ENCODE data around the gene HEATR1.

DNA sequence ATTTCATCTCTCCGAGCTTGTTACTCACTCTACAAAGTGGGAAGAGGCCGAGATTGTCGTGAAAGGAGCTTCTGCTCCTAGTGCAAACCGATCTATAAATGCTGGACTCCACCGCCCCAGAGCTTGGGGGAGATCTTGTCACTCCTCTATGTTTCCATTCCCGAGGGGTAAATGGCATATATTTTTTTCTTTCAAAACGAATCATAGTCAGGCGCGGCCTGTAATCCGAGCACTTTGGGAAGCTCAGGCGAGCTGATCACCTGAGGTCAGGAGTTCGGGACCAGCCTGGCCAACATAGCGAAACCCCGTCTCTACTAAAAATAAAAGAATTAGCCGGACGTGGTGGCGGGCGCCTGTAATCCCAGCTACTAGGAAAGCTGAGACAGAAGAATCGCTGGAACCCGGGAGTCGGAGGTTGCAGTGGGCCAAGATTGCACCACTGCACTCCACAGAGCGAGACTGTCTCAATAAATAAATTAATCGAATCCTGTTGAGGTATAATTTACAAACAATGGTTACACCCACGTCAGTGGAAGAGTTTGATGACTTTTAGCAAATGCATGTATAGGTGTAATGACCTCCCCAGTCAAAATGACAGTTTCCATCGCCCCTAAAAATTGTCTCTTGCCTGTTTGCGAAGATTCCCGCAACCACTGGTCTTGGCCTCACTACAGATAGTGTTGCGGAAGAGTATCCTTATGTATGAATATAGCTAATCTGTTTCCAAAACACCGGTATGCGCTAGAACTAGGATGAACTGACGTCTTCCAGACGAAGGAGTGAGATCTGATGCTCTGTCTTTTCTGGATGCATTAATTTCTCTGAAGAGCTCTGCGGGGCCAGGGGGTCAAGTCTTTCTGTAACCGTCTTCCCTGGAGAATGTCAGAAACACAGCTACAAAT, 840 bp upstream of the HEATR1 start:
- TF ChIP-seq EZH2 (IDR thresholded peaks at IDR 0.05; ENCODE audit: borderline replicate concordance, insufficient read depth, low read depth, low read length, poor library complexity, severe bottlenecking): no peak
- TF ChIP-seq, protein P1, sequence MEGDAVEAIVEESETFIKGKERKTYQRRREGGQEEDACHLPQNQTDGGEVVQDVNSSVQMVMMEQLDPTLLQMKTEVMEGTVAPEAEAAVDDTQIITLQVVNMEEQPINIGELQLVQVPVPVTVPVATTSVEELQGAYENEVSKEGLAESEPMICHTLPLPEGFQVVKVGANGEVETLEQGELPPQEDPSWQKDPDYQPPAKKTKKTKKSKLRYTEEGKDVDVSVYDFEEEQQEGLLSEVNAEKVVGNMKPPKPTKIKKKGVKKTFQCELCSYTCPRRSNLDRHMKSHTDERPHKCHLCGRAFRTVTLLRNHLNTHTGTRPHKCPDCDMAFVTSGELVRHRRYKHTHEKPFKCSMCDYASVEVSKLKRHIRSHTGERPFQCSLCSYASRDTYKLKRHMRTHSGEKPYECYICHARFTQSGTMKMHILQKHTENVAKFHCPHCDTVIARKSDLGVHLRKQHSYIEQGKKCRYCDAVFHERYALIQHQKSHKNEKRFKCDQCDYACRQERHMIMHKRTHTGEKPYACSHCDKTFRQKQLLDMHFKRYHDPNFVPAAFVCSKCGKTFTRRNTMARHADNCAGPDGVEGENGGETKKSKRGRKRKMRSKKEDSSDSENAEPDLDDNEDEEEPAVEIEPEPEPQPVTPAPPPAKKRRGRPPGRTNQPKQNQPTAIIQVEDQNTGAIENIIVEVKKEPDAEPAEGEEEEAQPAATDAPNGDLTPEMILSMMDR (IDR thresholded peaks at IDR 0.05): no peak

All from B cell (primary cell).